GM21447 (cell line): ENCODE measurements around the gene MPND.
"Not testable (repeated sequence)": the region's sequence is repeated elsewhere in the genome, so short reads cannot be mapped to it uniquely, and the experiment has no call there.

Experiments
- ATAC-seq: cut with Tn5 transposase; IDR thresholded peaks from one replicate; pipeline ENCODE4 v1.9.1; 2021; ENCODE audit not compliant: unreplicated experiment

The MPND gene

GRCh38 chr19:4345342-4346019, 2.1 kb downstream of the MPND start:
- no peak for ATAC-seq

GRCh38 chr19:4346020-4346383, 2.6 kb downstream of the MPND start:
- ATAC-seq: no peak

GRCh38 chr19:4347521-4347920, 4.2 kb downstream of the MPND start:
- no peak for ATAC-seq

DNA sequence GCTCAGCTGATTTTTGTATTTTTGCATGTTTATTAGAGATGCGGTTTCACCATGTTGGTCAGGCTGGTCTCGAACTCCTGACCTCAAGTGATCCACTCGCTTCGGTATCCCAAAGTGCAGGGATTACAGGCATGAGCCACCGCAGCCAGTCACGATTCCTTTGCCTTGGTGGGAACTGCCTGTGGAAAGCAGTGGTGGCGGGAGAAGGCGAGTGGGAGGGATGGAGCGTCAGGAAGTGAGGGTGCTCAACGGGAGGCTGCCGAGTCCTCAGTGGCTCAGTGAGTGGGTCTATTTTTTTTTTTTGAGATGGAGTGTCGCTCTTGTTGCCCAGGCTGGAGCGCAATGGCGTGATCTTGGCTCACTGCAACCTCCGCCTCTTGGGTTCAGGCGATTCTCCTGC, 5.9 kb downstream of the MPND start:
- not testable (repeated sequence) for ATAC-seq

DNA sequence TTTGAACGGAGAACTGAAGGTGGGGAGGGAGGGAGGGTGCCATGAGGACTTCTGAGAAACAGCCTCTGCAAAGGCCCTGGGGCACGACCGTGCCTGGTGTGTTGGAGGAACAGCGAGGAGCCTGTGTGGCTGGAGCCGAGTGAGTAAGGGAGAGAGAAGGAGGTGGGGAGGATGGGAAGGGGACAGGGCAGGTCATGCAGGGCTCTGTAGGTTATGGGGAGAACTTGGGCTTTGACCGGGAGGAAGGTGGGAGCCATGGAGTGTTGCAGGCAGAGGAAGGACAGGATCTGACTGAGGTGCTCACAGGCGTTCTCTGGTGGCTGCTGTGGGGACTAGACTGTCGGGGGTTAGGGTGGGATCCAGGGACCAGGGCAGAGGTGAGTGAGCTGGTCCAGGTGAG, 6.7 kb downstream of the MPND start:
- no peak for ATAC-seq

DNA sequence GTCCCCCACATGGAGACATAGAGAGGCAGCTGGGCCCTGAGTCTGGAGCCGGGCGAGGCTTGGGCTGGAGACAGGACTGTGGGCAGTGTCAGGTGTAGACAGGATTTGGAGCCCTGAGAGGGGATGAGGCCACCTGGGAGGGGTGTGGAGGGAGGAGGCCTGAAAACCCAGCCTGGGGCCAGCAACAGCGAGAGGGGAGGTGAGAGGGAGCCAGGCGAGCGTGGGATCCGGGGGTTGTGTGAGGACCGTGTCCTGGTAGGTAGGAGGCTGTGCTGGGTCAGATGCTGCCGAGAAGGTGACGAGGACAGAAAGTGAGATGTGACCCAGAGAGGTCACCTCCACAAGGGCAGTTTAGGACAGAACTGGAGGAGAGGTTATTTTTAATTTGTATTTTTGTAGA, 7.4 kb downstream of the MPND start:
- ATAC-seq: no peak

DNA sequence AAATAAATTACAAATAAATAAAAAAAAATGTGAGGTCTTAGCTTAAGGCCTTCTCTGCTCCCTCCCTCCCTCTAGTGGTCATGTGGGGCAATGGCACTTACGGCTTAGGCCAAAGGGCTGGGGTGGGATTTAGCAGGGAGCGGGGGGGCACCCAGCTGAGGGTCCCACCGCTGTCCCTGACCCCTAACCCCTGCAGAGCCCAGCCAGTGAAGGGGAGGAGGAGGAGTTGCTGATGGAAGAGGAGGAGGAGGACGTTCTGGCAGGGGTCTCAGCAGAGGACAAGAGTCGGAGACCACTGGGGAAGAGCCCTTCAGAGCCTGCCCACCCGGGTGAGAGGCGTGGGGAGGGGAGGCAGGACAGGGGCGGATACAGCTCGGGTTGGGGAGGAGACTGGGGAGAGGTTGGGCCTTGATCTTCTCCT, 9.3 kb downstream of the MPND start:
- ATAC-seq: no peak

- no peak for ATAC-seq
Measured at GRCh38 chr19:4354282-4354681, 10.9 kb downstream of the MPND start.

- ATAC-seq: no peak
Measured at GRCh38 chr19:4354897-4355296, 11.5 kb downstream of the MPND start.

GRCh38 chr19:4357095-4357797, 13.9 kb downstream of the MPND start:
- ATAC-seq: no peak

GRCh38 chr19:4357921-4358326, 14.6 kb downstream of the MPND start:
- ATAC-seq: no peak

GRCh38 chr19:4358709-4359626, 15.6 kb downstream of the MPND start:
- ATAC-seq: no peak

DNA sequence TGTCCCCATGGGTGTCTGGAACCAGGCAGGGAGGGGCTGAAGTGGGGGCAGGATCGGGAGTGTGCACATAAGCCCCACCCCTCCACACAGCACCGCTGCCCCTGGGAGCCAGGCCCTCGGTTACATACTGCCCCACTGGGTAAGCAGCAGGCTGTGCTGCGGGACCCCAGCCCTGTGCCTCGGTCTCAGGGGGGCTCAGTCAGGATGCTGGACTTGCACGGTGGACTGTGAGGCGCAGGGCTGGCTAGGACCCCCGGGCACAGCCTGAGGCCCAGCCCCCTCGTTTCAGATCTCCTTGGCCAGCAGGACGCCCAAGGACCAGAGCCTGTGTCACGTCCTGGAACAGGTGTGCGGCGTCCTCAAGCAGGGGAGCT, 16.3 kb downstream of the MPND start:
- no peak for ATAC-seq

GRCh38 chr19:4360081-4360569, 16.8 kb downstream of the MPND start:
- no peak for ATAC-seq

- ATAC-seq: no peak
Measured at GRCh38 chr19:4360641-4361151, 17.3 kb downstream of the MPND start.

DNA sequence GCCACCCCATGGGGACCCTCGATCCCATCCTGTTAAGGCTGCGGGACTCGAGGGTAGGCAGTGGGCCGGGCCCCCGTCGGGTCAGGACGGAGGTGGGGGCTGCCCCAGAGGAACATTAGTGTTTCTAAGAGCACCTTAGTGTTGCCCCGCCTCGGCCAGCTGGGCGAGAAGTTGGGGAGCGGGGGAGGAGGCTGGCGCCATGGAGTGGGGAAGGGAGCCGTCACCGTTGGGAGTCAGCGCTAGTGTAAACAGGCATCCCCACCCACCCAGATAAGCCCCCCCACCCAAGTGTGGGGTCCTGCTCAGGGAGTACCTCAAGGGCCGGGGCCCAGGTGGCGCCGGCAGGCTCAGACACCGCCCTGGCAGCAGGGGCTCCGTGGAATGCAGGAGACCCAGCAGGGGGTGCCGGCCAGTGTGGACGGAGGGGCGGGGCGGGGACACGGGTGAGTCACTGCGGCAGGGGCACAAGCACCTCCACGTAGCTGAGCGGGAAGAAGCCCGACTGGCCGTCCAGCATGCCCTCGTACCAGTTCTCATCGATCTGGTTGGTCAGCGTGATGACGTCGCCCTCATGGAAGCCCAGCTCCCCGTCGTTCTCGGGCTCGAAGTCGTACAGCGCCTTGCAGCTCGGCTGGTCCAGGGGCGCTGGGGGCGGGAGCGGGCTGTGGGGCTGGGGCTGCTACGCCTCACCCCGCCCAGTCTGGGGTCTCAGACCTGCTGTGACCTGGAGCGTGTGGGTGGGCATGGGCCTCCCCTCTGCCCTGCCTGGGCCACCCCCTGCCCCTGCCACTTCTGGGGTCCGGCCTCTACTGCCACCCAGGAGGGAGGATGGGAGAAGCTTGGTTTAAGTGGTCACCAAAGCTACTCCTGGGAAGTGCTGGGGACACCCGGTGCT, 18.0 kb downstream of the MPND start:
- no peak for ATAC-seq

DNA sequence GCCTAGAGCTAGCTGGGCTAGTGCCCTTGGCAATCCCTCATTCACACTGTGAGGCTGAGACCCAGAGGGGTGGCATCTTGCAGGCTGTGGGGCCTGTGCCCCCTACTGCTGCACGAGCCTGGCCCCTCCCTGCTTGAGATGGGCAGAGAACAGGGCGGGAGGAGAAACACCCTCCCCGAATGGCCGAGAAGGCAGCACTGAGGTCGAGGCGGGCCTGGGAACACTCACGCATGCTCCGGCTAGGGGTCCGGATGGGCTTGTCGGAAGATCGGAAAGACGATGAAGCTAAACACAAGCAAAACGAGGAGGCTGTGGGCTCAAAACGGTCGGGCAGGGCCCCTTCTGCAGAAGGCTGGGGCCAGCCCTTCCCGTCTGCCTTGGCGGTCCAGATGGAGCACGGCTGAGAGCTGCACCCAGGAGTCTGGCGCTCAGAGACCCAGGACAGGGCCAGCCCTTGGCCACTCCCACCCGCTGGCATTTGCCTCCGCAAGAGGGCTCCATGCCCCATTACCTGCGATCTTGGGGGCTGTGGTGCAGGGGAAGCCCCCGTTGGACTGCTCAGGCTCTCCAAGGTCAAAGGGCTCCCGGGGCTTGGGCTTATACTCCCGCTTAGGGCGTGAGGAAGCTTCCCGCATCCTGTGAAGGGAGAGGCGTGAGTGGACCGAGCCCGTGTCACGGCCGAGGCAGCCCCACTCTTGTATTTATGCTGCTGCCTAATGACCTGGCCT, 18.9 kb downstream of the MPND start:
- ATAC-seq: no peak

DNA sequence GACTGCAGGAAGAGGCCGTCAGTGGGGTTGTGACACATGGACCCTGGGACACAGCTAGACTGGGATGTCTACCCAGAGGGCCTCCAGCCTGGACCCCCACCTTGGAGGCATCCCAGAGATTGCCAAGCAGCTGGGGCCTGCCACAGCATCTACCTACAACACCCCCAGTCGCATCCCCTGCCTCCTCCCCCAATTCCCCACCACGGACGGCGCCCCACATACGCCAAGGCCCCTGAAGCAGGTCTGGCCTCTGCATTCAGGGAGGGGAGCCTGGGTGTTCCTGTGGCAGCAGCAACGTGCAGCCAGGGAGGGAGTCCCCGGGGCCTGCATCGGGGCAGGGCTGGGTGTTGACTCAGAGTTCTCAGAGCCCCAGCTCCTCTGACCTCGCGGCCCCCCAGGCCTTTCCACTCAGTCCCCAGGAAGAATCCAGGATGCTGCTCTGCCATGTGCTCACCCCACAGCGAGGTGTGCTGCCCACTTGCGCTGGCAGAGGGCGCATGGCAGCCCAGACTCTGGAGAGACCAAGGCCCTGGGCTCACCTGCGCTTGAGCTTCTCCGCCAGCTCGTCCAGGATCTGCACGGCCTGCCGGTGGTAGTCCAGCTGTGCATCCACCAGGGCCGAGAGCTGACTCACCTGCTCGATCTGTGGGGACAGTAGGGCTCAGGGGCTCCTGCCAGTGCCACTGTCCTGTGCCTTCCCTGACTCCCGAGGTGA, 19.6 kb downstream of the MPND start:
- ATAC-seq: no peak
